Measurements from ENCODE around the gene PRRG2. TPM values are rescaled to one million over a fixed set of nuclear protein-coding genes. Genes with fewer than 3 reads are reported as not detected.

The PRRG2 gene
- total RNA-seq, 1 experiment from 2014 or later, result 3.3 TPM

DNA sequence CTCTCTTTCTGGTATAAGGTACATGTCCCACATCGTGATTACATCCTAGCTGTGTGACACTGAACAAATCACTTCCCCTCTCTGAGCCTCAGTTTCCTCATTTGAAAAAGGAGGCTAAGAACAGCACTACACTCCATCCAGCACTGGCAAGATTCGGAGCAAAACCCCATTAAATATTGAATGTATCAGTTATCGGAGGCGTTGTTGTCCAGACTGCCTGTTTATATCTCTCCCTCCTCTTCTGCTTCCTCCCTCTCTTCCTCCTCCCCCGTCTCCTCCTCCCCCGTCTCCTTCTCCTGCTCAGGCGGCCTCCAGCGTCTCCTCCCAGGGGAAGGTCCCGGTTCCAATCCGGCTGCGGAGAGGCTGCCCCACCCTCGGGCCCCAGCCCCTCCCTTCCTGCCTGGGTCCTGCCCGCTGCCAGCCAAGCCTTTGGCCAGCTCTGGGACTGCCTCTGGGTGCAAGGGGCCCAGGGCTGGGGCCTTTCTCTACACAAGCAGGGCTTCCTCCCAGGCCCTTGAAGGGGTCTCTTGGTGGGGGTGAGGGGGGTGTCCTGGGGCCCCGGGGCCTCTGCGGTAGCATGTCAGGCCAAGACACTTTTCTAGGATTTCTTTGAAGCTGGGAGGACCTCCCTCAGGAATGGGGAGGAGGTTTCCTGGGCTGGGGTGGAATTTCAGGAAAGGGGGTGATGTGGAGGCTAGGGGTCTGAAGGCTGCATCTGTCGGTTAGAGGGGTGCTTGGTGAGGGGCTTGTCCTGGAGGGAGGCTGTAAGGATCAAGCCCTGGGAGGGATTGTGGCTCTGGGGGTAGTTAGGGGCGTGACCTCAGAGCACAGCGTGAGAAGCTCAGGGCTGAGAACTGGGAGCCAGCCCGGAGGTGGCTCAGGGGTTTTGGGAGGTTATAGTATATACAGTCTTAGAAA is 57.0 kb downstream of the PRRG2 start:
- TF ChIP-seq, protein P1, sequence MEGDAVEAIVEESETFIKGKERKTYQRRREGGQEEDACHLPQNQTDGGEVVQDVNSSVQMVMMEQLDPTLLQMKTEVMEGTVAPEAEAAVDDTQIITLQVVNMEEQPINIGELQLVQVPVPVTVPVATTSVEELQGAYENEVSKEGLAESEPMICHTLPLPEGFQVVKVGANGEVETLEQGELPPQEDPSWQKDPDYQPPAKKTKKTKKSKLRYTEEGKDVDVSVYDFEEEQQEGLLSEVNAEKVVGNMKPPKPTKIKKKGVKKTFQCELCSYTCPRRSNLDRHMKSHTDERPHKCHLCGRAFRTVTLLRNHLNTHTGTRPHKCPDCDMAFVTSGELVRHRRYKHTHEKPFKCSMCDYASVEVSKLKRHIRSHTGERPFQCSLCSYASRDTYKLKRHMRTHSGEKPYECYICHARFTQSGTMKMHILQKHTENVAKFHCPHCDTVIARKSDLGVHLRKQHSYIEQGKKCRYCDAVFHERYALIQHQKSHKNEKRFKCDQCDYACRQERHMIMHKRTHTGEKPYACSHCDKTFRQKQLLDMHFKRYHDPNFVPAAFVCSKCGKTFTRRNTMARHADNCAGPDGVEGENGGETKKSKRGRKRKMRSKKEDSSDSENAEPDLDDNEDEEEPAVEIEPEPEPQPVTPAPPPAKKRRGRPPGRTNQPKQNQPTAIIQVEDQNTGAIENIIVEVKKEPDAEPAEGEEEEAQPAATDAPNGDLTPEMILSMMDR (conservative IDR thresholded peaks at IDR 0.05), result no peak
- Histone ChIP-seq H3K18ac (ENCODE audit: insufficient read length, low read depth, low read length) (no peak overlapping the region), H3K4me1 (ENCODE audit: insufficient read depth, low read length) (no peaks in the 10 kb centered on the region; the same call in 1 of the 2 replicates), H3T11ph (ENCODE audit: low read length) (no peak overlapping the region), H3K14ac (ENCODE audit: insufficient read depth, low read length) (no peak overlapping the region), H4K5ac (ENCODE audit: insufficient read length, low read depth, low read length) (no peak overlapping the region), H2BK15ac (ENCODE audit: low read depth, low read length) (no peak overlapping the region), H4K20me1 (ENCODE audit: control insufficient read depth, insufficient read depth, insufficient read length) (no peaks in the 10 kb centered on the region), H3K4me2 (ENCODE audit: insufficient read depth, insufficient read length, low read length) (peak overlapping the region; percentile 61), H3K9ac (ENCODE audit: extremely low read depth, insufficient read length, low read length) (peak overlapping the region; percentile 47), H2AK5ac (ENCODE audit: insufficient read length, low read length) (no peak overlapping the region), H2BK5ac (ENCODE audit: insufficient read length, low read length) (no peak overlapping the region), H2AFZ (ENCODE audit: low read length) (no peak overlapping the region), H2BK120ac (ENCODE audit: low read depth, low read length, poor library complexity, severe bottlenecking) (no peak overlapping the region), H3K79me2 (ENCODE audit: insufficient read depth, low read length) (peaks cover 2% of the 10 kb centered on the region), H3K27me3 (ENCODE audit: insufficient read depth, low read length) (no peaks in the 10 kb centered on the region), H3K9me3 (ENCODE audit: control insufficient read depth, low read depth, low read length) (no peaks in the 10 kb centered on the region), H3K79me1 (ENCODE audit: insufficient read depth, low read depth, low read length, poor library complexity, severe bottlenecking) (peaks cover 5% of the 10 kb centered on the region), H3K23me2 (ENCODE audit: insufficient read length, low read depth, low read length, poor library complexity, severe bottlenecking) (peaks cover 18% of the 10 kb centered on the region), H3K4ac (ENCODE audit: low read depth, low read length) (no peak overlapping the region), H4K91ac (ENCODE audit: insufficient read length, low read depth, low read length) (no peak overlapping the region), H3K23ac (ENCODE audit: insufficient read length, low read depth, low read length) (no peak overlapping the region), H2BK12ac (ENCODE audit: insufficient read length, low read depth, low read length) (no peak overlapping the region), H3K56ac (ENCODE audit: insufficient read length, low read depth, low read length) (no peak overlapping the region), H4K8ac (replicated peaks; ENCODE audit: insufficient read length, low read depth, low read length) (no peak overlapping the region), H2BK20ac (ENCODE audit: low read depth, low read length, poor library complexity, severe bottlenecking) (no peak overlapping the region), H3K27ac (ENCODE audit: insufficient read length, low read depth, low read length) (no peak overlapping the region)
- H3K9me3 Mint-ChIP-seq, result no peaks in the 10 kb centered on the region; a peak in 1 of 5 replicates
- H3K27me3 Mint-ChIP-seq (ENCODE audit: low read depth), result peaks cover 25% of the 10 kb centered on the region
- H3K4me1 Mint-ChIP-seq, result peaks cover 48 to 61% of the 10 kb centered on the region in 2 experiments
- H3K4me3 Mint-ChIP-seq, result peak overlapping the region; percentile 34 to 83
- no CpG with 5 or more reads among the region's 19 CpGs for WGBS (ENCODE audit: extremely low coverage, insufficient read length, low lambda C conversion rate)
- H3K36me3 Mint-ChIP-seq (ENCODE audit: insufficient read depth in 1 of 3, low read depth in 3 of 3), result no peaks in the 10 kb centered on the region
- H3K27ac Mint-ChIP-seq, result peak overlapping the region in 2 of 3 experiments; percentile 77 to 81; a peak in 4 of 7 replicates
- DNase-seq, result peak; percentile 86

Data from H9 (cell line).